ENCODE data around the gene SLC8B1.

SLC8B1 gene

DNA sequence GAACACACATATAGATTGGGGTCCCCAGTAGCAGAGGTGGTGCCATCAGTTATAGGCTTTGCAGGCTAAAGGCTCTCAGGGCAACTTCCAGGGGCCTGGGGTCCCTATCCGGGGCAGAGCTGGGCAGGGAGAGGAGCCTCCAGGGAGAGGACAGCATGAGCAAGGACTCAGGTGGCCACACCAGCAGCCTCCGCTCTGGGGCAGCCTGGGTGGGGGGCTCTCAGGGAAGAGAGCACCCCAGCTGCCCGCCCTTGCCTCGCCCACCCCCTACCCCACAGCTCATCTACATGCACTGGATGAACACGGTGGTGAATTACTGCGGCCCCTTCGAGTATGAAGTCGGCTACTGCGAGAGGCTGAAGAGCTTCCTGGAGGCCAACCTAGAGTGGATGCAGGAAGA is 37.5 kb upstream of the SLC8B1 start:
- DNase-seq (ENCODE audit: low spot score), result no peak
- TF ChIP-seq, protein P1, sequence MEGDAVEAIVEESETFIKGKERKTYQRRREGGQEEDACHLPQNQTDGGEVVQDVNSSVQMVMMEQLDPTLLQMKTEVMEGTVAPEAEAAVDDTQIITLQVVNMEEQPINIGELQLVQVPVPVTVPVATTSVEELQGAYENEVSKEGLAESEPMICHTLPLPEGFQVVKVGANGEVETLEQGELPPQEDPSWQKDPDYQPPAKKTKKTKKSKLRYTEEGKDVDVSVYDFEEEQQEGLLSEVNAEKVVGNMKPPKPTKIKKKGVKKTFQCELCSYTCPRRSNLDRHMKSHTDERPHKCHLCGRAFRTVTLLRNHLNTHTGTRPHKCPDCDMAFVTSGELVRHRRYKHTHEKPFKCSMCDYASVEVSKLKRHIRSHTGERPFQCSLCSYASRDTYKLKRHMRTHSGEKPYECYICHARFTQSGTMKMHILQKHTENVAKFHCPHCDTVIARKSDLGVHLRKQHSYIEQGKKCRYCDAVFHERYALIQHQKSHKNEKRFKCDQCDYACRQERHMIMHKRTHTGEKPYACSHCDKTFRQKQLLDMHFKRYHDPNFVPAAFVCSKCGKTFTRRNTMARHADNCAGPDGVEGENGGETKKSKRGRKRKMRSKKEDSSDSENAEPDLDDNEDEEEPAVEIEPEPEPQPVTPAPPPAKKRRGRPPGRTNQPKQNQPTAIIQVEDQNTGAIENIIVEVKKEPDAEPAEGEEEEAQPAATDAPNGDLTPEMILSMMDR (IDR thresholded peaks at IDR 0.05; ENCODE audit: extremely low read depth, missing control alignments), result no peak

DNA sequence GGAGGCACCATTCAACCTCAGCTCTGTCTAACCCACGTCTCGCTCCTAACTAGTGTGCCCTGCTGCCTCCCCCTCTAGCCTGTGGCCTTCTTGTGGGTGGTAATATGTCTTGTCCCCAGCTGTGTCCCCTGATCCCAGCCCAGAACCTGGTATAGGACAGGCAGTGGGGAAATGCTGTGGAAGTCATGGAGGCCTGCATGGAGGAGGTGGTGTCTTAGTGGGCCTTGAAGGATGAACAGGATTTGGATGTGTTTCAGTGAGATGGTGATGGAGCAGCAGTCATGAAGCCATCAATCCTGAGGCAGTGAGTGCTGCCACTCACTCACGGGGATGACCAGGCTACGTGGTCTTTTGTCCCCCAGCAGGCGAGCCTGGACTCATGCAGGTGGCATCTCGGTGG is 36.9 kb upstream of the SLC8B1 start:
- DNase-seq (ENCODE audit: low spot score), result no peak
- TF ChIP-seq, protein P1 (IDR thresholded peaks at IDR 0.05; ENCODE audit: extremely low read depth, missing control alignments), result no peak

DNA sequence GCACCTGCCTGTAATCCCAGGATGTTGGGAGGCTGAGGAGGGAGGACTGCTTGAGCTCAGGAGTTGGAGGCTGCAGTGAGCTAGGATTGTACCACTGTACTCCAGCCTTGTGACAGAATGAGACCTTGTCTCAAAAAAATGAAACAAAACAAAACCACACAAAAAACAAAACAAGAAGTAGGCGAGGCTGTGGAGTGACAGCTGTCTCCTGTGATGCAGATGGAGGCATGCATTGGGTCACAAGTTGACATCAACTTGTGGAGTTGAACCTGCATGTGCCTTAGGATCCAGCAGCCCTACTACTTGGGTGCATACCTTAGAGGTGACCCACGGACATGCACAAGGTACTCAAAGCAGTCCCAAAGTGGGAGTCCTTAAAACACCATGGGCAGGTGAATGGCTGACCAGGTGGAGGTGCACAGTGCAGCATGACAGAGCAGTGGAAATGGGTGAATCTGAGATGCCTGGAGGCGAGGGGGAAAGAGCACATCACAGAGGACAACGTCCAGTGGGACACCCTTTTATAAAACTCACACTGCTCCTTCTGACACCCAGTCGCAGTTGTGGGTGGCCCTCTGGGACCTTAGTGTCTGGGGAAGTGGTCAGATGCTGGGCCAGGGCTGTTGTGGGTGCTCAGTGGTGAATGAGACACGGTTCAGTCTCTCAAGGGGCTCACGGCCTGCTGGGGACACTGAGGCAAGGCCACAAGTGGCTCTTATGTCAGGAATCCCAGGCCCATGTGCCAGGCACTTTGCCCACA is 36.2 kb upstream of the SLC8B1 start:
- DNase-seq (ENCODE audit: low spot score), result no peak
- TF ChIP-seq, protein P1 (IDR thresholded peaks at IDR 0.05; ENCODE audit: extremely low read depth, missing control alignments), result no peak

DNA sequence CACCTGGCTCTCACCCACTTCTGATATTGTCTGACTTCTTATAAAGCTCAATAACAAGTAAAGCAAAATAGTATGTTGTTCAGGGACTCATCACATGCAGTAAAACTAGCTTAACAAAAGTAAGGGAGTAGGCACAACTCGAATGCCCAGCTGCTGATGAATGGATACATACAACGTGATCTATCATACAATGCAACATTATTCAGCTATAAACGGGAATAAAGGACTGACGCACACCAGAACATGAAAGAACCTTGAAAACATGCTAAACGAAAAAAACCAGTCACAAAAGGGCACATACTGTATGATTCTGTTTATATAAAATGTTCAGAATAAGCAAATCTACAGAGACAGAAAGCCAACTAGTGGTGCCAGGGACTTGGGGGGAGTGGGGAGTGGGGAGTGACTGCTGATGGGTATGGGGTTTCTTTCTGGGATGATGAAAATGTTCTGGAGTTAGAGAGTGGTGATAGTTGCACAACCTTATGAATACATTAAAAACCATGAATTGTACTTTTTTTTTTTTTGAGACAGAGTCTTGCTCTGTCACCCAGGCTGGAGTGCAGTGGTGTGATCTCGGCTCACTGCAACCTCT is 34.6 kb upstream of the SLC8B1 start:
- TF ChIP-seq, protein P1 (IDR thresholded peaks at IDR 0.05; ENCODE audit: extremely low read depth, missing control alignments), result no peak
- DNase-seq (ENCODE audit: low spot score), result no peak

DNA sequence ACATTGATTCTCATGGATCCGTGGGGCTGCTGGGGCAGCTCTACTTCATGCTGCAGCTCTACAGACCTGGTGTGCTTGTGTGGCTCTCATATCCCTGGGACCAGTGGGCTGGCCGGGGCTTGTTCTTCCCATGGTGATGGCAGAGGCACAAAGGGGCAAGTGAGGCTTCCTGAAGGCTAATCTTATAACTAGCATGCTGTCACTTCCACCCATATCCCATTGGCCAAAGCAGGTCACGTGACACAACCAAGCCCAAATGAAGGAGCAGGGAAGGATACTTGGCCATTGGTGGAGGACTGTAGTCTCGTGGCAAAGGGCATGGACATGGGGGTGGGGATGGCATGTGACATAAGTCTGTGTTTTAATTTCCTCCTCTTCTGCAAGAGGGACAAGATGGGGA is 33.4 kb upstream of the SLC8B1 start:
- DNase-seq (ENCODE audit: low spot score), result no peak
- TF ChIP-seq, protein P1 (IDR thresholded peaks at IDR 0.05; ENCODE audit: extremely low read depth, missing control alignments), result no peak

DNA sequence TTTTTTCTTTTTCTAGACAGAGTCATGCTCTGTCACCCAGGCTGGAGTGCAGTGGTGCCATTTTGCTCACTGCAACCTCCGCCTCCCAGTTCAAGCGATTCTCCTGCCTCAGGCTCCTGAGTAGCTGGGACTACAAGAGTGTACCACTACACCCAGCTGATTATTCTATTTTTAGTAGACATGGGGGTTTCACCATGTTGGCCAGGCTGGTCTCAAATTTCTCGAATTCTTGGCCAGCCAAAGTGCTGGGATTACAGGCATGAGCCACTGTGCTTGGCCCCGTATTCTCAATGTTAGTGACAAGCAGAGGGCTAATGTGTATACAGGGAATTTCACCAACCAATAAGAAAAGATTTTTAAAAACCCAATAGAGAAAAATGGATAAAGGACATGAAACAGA is 31.9 kb upstream of the SLC8B1 start:
- DNase-seq (ENCODE audit: low spot score), result no peak
- TF ChIP-seq, protein P1 (IDR thresholded peaks at IDR 0.05; ENCODE audit: extremely low read depth, missing control alignments), result no peak

DNA sequence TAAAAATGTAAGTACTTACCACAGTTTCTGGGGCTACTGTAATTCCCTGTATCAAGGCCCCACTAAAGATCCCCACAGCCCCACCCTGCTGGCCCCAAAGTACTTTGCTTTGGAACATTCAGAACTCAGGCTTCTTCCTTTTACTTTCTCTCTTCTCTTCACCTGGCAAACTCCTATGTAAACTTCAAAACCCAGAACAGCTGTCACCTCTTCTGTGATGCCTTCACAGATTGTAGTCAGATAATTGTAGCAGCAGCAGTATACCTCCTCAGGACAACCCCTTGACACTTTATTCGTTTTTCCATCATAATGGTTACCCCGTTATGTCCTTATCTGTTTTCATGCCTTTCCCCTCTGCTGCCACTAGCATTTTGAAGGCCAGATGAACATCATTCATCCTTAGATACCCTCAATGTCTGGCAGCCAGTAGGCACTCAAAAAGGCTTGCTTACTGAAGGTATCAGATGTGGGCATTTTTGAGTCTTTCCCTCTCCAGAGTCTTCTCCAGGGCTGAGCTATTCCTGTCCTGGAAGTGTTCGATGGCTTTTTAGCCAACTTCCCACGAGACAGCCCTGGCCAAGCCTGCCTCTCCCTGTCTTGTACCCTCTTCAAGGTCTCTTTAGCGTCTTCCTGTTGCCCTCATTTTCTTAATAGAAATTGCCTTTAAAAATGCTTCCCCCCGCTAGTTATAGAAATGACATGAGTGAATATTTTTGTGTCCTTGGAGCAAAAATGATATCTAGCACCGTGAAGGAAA is 30.9 kb upstream of the SLC8B1 start:
- no peak for DNase-seq (ENCODE audit: low spot score)
- TF ChIP-seq, protein P1 (IDR thresholded peaks at IDR 0.05; ENCODE audit: extremely low read depth, missing control alignments), result no peak

Measured in GM20000 (cell line).